Measurements from ENCODE around the gene AKAP13.

- TF ChIP-seq CTCF (IDR thresholded peaks at IDR 0.05; ENCODE audit: low read depth, low read length) (no peak), EZH2phosphoT487 (IDR thresholded peaks at IDR 0.05; ENCODE audit: low read depth) (no peak)
Measured at GRCh38 chr15:85331655-85332285, 48.6 kb upstream of the AKAP13 start.

Data from OCI-LY3 (cell line).